Mucosa of rectum (tissue), 2 donors: ENCODE measurements around the gene EME1.
A peak's percentile ranks its signal among the peaks of the same experiment; 100 is the strongest.
"Not testable (repeated sequence)": the region's sequence is repeated elsewhere in the genome, so short reads cannot be mapped to it uniquely, and the experiment has no call there.

Source experiments
- H3K27ac ChIP-seq, 2 donors: one replicate each; pipeline ENCODE4 v1.7.0; 2013; ENCODE audit warnings: inconsistent platforms in 2 of 2, low read depth in 2 of 2, low read length in 2 of 2
- H3K27me3 ChIP-seq, 2 donors: one replicate each; pipeline ENCODE4 v1.7.0; 2013; ENCODE audit warnings: low read length in 2 of 2; ENCODE audit not compliant: control insufficient read depth in 2 of 2, insufficient read depth in 2 of 2
- H3K36me3 ChIP-seq, 2 donors: one replicate each; pipeline ENCODE4 v1.7.0; 2013; ENCODE audit warnings: low read length in 2 of 2; ENCODE audit not compliant: control insufficient read depth in 2 of 2, insufficient read depth in 2 of 2
- H3K4me1 ChIP-seq, 2 donors: one replicate each; pipeline ENCODE4 v1.7.0; 2013; ENCODE audit warnings: low read length in 2 of 2, mild to moderate bottlenecking in 1 of 2; ENCODE audit not compliant: control insufficient read depth in 2 of 2, insufficient read depth in 2 of 2
- H3K4me3 ChIP-seq, 2 donors: one replicate each; pipeline ENCODE4 v1.7.0; 2013; ENCODE audit warnings: low read length in 2 of 2
- H3K9ac ChIP-seq, 2 donors: one replicate each; pipeline ENCODE4 v1.7.0; 2013; ENCODE audit warnings: low read length in 2 of 2, low read depth in 1 of 2, mild to moderate bottlenecking in 1 of 2
- H3K9me3 ChIP-seq, 2 donors: one replicate each; pipeline ENCODE4 v1.7.0; 2013; ENCODE audit warnings: low read length in 2 of 2; ENCODE audit not compliant: control insufficient read depth in 2 of 2
- donor health status: healthy.
- donor health status: Normal muscosa, but diverticular disease.

The EME1 gene

DNA sequence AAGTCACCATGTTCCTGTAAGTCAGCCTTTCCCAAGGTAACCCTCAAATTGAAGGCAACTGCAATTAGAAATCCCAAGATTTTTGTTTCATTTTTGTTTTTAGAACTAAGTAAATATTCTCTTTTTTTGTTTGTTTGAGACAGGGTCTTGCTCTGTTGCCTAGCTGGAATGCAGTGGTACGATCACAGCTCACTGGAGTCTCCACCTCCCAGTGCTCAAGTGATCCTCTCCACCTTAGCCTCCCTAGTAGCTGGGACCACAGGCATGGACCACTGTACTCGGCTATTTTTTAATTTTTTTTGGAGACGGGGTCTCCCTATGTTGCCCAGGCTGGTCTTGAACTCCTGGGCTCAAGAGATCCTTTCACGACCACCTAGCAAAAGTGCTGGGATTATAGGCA lies 34.9 kb downstream of the EME1 start:
- H3K4me1 ChIP-seq, result peaks cover 0 to 7% of the 10 kb centered on the region in 2 donors
- H3K9ac ChIP-seq, result no peak overlapping the region
- H3K4me3 ChIP-seq, result no peak overlapping the region
- H3K27ac ChIP-seq, result no peak overlapping the region
- no peaks in the 10 kb centered on the region for H3K36me3 ChIP-seq
- H3K27me3 ChIP-seq, result no peaks in the 10 kb centered on the region
- H3K9me3 ChIP-seq, result no peaks in the 10 kb centered on the region

DNA sequence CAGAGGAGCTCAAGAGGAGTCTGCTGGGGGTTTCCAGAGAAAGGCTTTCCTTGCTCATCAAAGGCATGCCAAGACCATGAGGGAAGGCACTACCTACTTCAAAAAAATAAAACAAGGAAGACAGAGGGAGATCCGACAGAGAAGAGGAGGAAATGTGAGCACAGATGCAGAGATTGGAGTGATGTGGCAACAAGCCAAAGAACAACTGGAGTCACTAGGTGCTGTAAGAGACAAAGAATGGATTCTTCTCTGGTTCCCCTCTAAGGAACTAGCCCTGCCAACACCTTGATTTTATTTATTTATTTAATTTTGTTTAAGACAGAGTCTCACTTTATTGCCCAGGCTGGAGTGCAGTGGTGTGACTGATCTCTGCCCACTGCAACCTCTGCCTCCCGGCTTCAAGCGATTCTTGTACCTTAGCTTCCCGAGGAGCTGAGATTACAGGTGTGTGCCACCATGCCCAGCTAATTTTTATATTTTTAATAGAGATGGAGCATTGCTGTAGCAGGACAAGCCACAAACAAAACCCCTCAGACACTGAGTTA lies 39.2 kb downstream of the EME1 start:
- H3K27me3 ChIP-seq, result no peaks in the 10 kb centered on the region
- no peaks in the 10 kb centered on the region for H3K9me3 ChIP-seq
- H3K27ac ChIP-seq, result no peak overlapping the region
- H3K9ac ChIP-seq, result no peak overlapping the region
- no peaks in the 10 kb centered on the region for H3K36me3 ChIP-seq
- no peak overlapping the region for H3K4me3 ChIP-seq
- H3K4me1 ChIP-seq, result peaks cover 0 to 7% of the 10 kb centered on the region in 2 donors

DNA sequence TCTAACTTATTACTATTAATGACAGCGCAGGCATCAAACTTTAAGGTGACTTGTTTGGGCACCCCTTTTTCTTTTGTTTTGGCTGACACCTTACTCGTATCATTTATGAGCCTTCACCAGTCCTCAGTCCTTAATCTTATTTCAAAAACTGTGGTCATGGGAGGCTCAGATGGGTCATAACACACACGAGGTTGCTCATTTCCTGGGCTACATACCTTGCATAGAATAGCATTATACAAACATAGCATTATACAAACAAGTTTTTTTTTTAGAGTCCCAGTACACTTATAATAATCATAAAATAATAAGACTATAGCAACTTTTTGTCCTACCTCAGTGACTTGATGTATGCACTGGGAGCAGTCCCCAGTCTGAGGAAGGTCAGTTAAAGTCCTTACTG lies 41.8 kb downstream of the EME1 start:
- Histone ChIP-seq H3K27me3 (no peaks in the 10 kb centered on the region), H3K9ac (no peak overlapping the region), H3K27ac (no peak overlapping the region), H3K4me3 (no peak overlapping the region), H3K9me3 (no peaks in the 10 kb centered on the region), H3K36me3 (no peaks in the 10 kb centered on the region), H3K4me1 (peaks cover 0 to 7% of the 10 kb centered on the region in 2 donors)

DNA sequence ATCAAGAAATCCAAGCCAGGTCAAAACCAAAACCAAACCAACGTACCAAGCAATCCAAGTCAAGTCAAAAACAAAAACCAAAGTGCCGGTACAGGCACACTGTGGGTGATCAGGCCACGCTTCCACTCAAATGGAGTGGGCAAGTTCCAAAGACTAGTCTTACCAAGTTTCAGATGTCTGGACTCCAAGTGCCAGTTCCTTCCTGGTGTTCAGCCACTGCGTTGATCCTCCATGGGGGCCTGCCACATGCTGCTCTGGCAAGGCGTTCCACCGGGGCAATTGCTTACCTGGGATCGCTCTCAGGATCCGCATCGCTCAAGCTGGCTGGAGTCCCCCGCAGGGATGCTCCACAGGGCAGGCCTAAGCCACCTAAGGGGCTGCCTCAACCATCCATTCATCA lies 46.5 kb downstream of the EME1 start:
- H3K4me1 ChIP-seq, H3K36me3 ChIP-seq, H3K27me3 ChIP-seq, H3K9me3 ChIP-seq, H3K9ac ChIP-seq, H3K27ac ChIP-seq, H3K4me3 ChIP-seq: not testable (repeated sequence)

DNA sequence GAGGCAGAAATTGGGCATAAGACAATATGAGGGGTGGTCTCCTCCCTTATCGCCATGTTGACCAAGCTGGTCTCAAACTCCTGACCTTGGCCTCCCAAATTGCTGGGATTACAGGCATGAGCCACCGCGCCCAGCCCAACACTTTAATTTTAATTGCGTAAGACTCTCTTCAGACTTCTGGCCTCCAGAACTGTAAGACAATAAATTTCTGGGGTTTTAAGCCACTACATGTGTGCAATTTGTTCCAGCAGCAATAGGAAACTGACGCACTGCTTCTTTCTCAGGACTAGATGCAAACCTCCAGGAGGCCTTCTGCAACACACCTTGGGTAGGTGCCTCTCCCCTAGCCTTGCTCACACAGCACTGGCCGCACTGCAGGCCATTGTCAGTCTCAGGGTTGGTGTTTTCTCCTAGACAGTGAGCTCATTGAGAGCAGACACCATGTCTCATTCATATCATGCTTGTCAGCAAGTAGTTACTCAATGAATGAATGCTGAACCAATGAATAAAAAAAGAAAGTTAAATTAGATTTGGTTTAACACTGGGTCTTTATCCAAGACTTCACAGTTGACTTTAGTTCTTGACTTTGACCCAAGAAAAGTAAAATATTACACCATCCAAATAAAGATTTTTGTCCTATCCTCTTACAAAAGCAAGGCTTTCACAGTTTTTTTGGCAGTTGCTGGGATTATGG lies 47.5 kb downstream of the EME1 start:
- Histone ChIP-seq H3K9ac (no peak overlapping the region), H3K27ac (peak overlapping the region; percentile 13 to 53), H3K27me3 (no peaks in the 10 kb centered on the region), H3K9me3 (no peaks in the 10 kb centered on the region), H3K4me3 (peak overlapping the region in 1 of 2 donors; percentile 59), H3K36me3 (no peaks in the 10 kb centered on the region), H3K4me1 (peaks cover 12 to 13% of the 10 kb centered on the region in 2 donors)

DNA sequence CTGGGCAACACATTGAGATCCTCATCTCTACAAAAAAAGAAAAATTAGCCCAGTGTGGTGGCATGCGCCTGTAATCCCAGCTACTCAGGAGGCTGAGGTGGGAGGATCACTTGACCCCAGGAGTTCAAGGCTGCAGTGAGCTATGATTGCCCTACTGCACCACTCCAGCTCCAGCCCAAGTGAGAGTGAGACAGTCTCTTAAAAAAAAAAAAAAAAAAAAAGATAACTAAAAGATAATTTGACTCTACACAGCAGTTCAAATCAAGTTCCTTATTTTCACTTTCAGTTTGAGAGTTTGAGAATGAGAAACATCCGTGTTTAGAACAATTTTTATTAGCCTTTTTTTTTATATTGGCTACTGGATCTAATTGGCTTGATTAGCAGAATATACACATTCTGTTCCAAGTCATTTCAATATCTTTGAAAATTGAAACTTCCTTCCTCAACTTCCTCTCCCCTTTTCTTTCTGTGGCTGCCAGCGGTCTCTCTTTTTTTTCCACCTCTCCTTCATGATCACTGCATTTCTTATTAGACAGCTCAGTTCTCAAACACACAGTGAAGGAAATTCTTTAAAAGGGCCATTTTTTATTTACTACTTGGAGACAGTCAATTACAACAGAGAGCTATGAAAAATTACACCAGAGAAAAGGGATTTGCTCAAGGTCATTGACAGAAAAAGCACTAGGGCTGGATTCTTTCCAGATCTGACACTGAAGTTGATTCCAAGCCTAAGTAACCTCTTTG lies 48.5 kb downstream of the EME1 start:
- Histone ChIP-seq H3K4me3 (peak overlapping the region in 1 of 2 donors; percentile 59), H3K36me3 (no peaks in the 10 kb centered on the region), H3K27ac (peak overlapping the region; percentile 58 to 65), H3K4me1 (peaks cover 15% of the 10 kb centered on the region in 2 donors), H3K27me3 (no peaks in the 10 kb centered on the region), H3K9me3 (no peaks in the 10 kb centered on the region), H3K9ac (peak overlapping the region in 1 of 2 donors; percentile 3)

DNA sequence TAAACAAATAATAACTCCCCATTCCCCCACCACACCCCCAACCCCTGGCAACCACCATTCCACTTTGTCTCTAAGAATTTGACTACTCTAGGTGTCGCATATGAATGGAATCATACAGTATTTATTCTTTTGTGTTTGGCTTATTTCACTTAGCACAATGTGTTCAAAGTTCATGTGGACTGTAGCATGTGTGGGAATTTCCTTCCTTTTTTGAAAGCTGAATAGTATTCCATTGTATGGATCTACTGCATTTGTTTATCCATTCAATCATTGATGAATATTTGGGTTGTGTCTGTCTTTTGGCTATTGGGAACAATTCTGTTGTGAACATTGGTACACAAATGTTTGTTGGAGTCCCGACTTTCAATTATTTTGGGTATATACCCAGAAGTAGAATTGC lies 49.7 kb downstream of the EME1 start:
- Histone ChIP-seq H3K36me3 (no peaks in the 10 kb centered on the region), H3K9ac (no peak overlapping the region), H3K9me3 (no peaks in the 10 kb centered on the region), H3K27me3 (no peaks in the 10 kb centered on the region), H3K4me3 (no peak overlapping the region), H3K27ac (no peak overlapping the region), H3K4me1 (peaks cover 25 to 28% of the 10 kb centered on the region in 2 donors)

DNA sequence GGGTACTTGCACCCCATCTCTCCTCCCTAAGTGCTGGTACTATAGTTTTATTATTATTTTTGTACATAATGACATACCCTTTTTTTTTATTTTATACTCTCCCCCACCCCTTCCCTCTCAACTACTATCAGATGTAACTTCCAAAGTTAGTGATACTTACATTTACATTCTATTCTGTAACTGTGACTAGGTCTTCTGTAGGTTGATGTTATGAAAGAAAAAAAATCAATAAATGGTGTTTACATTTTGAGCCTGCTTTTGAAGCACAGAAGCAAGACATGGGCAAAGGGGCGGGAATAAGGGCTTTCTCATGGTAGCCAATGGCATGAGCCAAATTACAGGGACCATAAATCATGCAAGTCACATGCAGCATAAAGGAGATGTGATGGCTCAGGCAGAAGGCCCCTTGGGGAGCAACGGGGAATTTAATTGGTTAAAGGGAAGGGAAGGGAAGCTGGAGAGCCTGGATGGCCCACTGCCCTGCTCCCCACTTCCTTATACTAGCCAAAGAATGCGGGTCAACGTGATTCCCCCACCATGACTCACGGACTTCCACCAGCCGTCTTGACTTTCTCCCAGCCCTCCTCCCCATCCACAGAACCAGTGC lies 50.6 kb downstream of the EME1 start:
- no peaks in the 10 kb centered on the region for H3K9me3 ChIP-seq
- peaks cover 30 to 32% of the 10 kb centered on the region in 2 donors for H3K4me1 ChIP-seq
- H3K36me3 ChIP-seq, result no peaks in the 10 kb centered on the region
- no peaks in the 10 kb centered on the region for H3K27me3 ChIP-seq
- no peak overlapping the region for H3K9ac ChIP-seq
- H3K27ac ChIP-seq, result peak overlapping the region in 1 of 2 donors; percentile 16
- H3K4me3 ChIP-seq, result no peak overlapping the region

DNA sequence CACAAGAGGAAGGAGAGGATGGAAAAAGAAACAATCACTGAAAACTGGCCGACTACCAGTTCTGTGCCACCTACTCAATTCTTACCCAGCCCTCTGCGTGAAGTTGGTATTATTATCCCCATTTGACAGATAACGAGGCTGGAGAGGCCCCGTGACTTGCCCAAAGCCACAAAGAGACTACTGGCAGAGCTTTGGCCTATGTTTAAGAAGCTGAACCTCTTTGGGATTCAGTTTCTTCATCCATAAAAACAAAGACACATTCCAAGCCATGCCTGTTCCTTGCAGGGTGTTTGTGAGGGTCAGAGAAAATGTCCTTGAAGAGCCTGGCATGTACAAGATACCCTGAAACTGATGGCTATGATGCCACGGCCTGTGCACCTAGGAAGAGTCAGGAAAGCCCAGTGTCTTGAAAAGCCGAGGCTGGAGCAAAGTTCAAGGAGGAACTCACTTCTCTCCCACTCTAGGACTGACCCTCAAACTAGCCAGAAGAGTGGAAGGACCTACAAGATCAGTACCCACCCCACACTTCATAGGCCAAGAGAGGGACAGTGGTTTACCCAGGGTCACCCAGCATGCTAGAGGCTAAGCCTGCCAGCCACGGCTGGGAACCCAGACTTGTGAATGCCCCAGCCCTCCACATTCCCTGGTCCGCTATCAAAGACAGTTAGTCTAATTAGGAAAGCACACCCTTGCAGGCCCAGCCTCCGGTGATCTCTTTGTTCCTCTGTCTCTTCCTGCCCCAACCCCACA lies 51.4 kb downstream of the EME1 start:
- H3K4me1 ChIP-seq, result peaks cover 30 to 38% of the 10 kb centered on the region in 2 donors
- no peaks in the 10 kb centered on the region for H3K9me3 ChIP-seq
- no peaks in the 10 kb centered on the region for H3K36me3 ChIP-seq
- H3K27me3 ChIP-seq, result no peaks in the 10 kb centered on the region
- no peak overlapping the region for H3K9ac ChIP-seq
- peak overlapping the region in 1 of 2 donors; percentile 16 for H3K27ac ChIP-seq
- no peak overlapping the region for H3K4me3 ChIP-seq
